Activated CD4-positive, alpha-beta T cell treated with anti-CD3 and anti-CD28 coated beads, Interleukin-2, amount 50 U/mL, for 1 hour (primary cell): ENCODE measurements around the gene AJM1.
"Not testable (repeated sequence)": the region's sequence is repeated elsewhere in the genome, so short reads cannot be mapped to it uniquely, and the experiment has no call there.

Experiments
- DNase-seq: peaks from one replicate; pipeline ENCODE4 v3.0.0-alpha.2; 2020

AJM1 gene

DNA sequence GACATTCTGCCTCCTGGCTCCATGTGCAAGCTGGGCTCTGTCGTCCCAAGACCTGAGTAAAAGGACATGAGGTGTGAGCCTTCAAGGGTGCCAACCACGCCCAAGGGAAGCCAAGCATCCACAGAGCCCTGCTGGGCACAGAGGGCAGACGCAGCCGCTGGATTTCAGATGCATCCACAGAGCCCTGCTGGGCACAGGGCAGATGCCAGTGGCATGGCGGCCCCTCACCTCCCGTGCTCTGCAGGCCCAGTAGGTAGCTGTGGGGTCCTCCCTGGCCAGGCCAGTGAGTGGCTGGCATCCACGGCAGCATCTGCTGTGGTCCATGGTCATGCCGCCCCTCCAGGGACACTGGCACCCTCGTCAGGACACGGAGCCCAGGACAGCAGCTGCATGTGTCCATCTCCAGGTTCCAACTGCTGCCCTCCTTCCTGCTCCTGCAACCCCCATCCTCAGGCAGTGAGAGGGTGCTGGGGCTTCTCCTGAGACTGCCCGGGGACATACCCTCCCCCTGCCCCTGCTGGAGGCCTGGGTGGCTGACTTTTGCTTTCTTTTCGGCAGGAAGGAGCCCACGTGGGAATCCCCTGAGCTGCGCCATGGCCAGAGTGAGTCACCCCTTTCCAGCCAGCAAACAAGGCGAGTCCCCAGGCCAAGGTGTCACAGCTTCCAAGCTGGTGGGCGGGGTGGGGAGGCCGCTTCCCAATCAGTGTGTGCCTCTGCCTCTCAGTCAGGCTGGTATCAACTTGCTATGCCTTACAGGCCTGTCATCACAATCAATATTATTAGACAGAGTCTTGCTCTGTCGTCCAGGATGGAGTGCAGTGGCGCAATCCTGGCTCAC is 40.0 kb downstream of the AJM1 start:
- peak; percentile 90 for DNase-seq

DNA sequence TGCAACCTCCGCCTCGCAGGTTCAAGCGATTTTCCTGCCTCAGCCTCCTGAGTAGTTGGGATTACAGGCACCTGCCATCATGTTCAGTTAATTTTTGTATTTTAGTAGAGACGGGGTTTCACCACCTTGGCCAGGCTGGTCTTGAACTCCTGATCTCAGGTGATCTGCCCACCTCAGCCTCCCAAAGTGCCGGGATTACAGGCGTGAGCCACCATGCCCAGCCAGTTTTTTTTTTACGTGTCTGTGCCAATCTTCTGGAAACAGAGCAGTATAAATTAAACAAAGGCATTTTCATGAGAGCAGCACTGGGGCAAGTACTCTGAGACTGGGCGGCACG is 40.6 kb downstream of the AJM1 start:
- not testable (repeated sequence) for DNase-seq

DNA sequence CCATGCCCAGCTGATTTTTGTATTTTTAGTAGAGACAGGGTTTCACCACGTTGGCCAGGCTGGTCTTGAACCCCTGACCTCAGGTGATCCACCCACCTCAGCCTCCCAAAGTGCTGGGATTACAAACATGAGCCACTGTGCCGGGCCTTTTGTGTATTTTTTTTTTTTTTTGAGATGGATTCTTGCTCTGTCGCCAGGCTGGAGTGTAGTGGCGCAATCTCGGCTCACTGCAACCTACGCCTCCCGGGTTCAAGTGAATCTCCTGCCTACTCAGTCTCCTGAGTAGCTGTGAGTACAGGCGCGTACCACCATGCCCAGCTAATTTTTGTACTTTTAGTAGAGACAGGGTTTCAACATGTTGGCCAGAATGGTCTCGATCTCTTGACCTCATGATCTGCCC is 41.4 kb downstream of the AJM1 start:
- DNase-seq = not testable (repeated sequence)

DNA sequence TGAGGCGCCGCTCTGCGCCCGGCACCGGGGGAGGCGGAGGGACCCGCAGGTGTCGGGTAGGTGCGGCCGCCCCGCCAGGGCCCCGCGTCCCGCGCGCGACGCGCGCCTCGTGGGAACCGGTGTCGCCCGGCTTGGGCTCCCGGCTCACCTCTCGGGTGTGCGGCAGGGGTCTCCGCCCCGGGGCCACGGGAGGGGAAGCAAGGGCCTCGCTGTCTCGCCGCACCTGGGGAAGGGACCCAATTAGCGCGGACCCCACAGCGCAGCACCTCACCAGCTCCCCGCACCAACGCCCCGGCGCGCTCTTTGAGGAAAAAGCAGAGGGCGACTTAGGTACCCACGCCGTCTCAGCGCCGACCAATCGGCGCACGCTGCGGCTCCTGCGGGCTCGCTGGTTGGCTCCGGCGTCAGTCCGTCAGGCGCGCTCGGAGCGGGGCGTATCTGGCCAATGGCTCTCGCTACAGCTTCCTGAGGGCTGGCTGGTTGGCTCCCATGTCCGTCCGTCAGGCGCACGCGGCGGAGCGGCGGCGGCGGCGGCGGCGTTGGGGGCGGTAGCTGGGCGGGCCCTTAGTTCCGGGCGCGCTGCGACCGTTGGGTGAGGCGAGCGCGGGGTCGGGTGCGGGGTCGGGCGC is 43.8 kb downstream of the AJM1 start, which contains the start of gene TRAF2:
Gene TRAF2, plus strand, starts transcription at position 567 of the 629 bp plus-strand sequence. CDS start 12,225 bp downstream, outside the sequence.
- peak; percentile 96 for DNase-seq

DNA sequence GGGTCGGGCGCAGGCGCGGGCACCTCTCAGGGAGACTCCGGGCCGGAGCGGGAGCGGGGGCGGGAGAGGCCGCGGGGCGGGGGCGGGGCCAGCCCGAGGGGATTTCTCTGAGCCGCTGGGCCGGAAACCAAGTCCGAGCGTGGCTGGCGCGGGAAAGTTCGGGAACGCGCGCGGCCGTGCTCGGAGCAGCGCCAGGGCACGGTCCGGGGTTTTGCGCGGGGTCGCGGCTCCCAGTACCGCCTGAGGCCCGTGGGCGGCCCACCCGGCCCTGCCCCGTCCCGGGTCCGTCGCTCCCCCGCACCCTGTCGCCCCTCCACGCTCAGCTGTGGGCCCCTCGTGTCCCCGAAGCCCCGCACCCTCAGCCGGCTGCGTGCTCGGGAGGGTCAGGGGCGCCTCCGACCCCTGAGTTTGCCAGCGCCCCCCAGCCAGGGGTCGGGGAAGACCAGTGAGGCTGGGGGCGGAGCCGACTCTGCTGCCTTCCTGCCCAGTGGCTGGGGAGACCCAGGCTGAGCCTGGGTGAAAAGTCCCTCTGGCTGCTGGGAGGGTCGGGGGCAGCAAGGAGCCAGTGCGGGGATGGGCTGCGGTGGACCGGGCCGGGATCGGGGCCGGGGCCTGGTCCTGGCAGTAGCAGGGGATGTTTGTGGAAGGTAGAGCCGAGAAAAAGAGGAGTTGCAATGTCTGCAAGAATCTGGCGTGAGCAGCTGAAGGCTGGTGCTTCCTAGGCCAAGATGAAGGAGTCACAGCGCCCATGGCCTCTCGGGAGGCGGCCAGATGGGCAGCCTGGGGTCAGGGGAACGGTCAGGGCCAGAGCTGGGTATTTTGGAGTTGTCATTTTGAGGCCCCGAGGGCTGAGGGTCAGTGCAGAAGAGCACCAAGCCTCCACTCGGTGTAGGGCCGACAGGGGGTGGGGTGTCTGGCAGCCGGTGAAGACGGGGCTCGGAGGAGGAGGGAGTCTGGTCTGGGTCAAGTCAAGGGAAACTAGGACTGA is 44.6 kb downstream of the AJM1 start:
- DNase-seq = peak; percentile 24

DNA sequence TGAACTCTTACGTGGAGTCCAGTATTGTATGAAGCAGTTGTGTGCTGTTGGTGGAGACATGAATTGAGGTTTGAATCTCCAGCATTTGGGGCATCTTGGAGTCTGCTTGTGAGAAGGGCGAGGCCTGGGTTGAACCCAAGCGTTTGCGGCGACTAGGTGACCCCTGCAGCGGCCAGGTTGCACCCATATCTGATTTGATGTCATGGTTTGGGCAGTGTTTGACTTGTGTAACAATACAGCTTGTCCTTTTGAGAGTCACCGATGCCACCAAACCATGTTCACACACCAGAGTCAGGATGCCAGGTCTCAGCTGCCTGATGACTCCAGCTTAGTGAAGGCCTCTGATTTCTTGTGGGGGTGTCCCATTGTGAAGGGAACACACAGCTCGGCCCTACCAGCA is 46.2 kb downstream of the AJM1 start:
- DNase-seq = no peak

DNA sequence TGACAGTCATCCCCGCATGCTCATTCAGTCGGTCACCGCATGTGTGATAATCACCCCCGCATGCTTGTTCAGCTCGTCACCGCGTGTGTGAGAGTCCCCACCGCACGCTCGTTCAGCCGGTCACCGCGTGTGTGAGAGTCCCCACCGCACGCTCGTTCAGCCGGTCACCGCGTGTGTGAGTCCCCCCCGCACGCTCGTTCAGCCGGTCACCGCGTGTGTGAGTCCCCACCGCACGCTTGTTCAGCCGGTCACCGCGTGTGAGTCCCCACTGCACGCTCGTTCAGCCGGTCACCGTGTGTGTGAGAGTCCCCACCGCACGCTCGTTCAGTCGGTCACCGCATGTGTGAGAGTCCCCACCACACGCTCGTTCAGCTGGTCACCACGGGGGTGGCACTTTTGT is 47.6 kb downstream of the AJM1 start:
- no peak for DNase-seq

DNA sequence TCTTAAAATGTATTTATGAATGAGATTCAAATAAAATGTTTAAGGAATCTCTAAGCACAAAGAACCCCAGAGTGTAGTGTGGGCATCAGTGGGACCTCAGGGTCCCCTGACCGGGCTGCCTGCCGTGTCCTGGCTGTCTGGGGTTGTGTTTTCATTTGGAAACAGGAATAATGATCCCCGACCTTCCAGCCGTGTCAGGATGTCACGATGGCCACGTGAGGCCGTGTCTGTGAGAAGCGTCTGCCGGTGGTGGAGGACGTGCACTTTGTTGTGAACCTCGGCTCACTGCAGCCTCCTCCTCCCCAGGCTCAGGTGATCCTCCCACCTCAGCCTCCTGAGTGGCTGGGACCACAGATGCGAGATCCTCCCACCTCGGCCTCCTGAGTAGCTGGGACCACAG is 48.4 kb downstream of the AJM1 start:
- no peak for DNase-seq
